ENCODE results near the gene ELF1. TPM values are rescaled to one million over a fixed set of nuclear protein-coding genes. Genes with fewer than 3 reads are reported as not detected.

Gene ELF1
- total and polyA plus RNA-seq, 2 experiments from 2014 or later = 7.0 to 12.7 TPM

DNA sequence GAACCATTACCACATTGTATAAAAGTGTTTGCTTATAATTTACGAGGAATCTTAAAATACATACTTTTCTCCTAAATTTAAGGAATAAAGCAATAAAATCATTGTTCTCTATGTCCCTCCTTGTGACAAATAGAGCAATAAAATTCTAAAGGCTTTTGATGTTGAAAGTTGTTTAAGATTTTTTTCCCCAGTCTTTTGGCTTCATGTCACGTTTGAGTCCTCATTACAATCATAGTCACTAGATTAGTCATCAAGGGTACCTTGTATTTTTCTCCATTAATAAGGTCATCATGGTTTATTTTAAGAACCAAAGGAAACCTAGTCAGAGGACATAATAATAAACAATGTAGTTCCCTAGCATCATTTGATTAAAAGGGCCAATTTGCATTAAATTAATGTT is 45.4 kb upstream of the ELF1 start:
- Histone ChIP-seq H3K9me2 (ENCODE audit: insufficient read depth) (no peaks in the 10 kb centered on the region), H3K4me2 (no peak overlapping the region), H3K79me2 (replicated peaks; ENCODE audit: insufficient read depth) (peaks cover 23% of the 10 kb centered on the region), H3F3A (replicated peaks; ENCODE audit: low read depth) (no peaks in the 10 kb centered on the region), H3K27me3 (ENCODE audit: insufficient read depth) (no peaks in the 10 kb centered on the region), H3K4me1 (ENCODE audit: insufficient read depth) (peaks cover 8% of the 10 kb centered on the region), H4K20me1 (replicated peaks; ENCODE audit: insufficient read depth) (no peaks in the 10 kb centered on the region; the same call in 1 of the 2 replicates), H3K4me3 (no peak overlapping the region), H2AFZ (no peak overlapping the region), H3K27ac (ENCODE audit: low read depth) (no peak overlapping the region), H3K36me3 (ENCODE audit: insufficient read depth) (peaks cover 34% of the 10 kb centered on the region; the same call in 1 of the 2 replicates)
- DNase-seq (ENCODE audit: low spot score) (no peak), ATAC-seq (no peak)
- Mint-ChIP-seq H3K4me3 (no peak overlapping the region), H3K27me3 (ENCODE audit: insufficient read depth, low read depth, poor library complexity) (peaks cover 15% of the 10 kb centered on the region), H3K4me1 (peaks cover 7% of the 10 kb centered on the region), H3K27ac (no peak overlapping the region), H3K9me3 (peaks cover 5% of the 10 kb centered on the region; the same call in 2 of the 3 replicates), H3K36me3 (ENCODE audit: low read depth) (peaks cover 41% of the 10 kb centered on the region)
- no peak for TF ChIP-seq POLR2AphosphoS5 (IDR thresholded peaks at IDR 0.05; ENCODE audit: low read depth)
- no peak for TF ChIP-seq EZH2 (IDR thresholded peaks at IDR 0.05; ENCODE audit: low read depth, unreplicated experiment)
- TF ChIP-seq EZH2phosphoT487 (IDR thresholded peaks at IDR 0.05; ENCODE audit: unreplicated experiment) = no peak
- no peak for TF ChIP-seq ZNF331 (CRISPR knock-in tag; IDR thresholded peaks at IDR 0.05; ENCODE audit: low read depth)
- TF ChIP-seq, protein P1, sequence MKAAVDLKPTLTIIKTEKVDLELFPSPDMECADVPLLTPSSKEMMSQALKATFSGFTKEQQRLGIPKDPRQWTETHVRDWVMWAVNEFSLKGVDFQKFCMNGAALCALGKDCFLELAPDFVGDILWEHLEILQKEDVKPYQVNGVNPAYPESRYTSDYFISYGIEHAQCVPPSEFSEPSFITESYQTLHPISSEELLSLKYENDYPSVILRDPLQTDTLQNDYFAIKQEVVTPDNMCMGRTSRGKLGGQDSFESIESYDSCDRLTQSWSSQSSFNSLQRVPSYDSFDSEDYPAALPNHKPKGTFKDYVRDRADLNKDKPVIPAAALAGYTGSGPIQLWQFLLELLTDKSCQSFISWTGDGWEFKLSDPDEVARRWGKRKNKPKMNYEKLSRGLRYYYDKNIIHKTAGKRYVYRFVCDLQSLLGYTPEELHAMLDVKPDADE (IDR thresholded peaks at IDR 0.05) = no peak
- no peak for TF ChIP-seq ZNF114 (CRISPR knock-in tag; IDR thresholded peaks at IDR 0.05)
- TF ChIP-seq, protein P2, sequence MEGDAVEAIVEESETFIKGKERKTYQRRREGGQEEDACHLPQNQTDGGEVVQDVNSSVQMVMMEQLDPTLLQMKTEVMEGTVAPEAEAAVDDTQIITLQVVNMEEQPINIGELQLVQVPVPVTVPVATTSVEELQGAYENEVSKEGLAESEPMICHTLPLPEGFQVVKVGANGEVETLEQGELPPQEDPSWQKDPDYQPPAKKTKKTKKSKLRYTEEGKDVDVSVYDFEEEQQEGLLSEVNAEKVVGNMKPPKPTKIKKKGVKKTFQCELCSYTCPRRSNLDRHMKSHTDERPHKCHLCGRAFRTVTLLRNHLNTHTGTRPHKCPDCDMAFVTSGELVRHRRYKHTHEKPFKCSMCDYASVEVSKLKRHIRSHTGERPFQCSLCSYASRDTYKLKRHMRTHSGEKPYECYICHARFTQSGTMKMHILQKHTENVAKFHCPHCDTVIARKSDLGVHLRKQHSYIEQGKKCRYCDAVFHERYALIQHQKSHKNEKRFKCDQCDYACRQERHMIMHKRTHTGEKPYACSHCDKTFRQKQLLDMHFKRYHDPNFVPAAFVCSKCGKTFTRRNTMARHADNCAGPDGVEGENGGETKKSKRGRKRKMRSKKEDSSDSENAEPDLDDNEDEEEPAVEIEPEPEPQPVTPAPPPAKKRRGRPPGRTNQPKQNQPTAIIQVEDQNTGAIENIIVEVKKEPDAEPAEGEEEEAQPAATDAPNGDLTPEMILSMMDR (conservative IDR thresholded peaks at IDR 0.05; ENCODE audit: low read depth in 2 of 2) = no peak
- no peak for TF ChIP-seq JUNB (IDR thresholded peaks at IDR 0.05; ENCODE audit: unreplicated experiment)
- TF ChIP-seq STAT1 (IDR thresholded peaks at IDR 0.05; ENCODE audit: unreplicated experiment) = no peak
- TF ChIP-seq, protein P3, sequence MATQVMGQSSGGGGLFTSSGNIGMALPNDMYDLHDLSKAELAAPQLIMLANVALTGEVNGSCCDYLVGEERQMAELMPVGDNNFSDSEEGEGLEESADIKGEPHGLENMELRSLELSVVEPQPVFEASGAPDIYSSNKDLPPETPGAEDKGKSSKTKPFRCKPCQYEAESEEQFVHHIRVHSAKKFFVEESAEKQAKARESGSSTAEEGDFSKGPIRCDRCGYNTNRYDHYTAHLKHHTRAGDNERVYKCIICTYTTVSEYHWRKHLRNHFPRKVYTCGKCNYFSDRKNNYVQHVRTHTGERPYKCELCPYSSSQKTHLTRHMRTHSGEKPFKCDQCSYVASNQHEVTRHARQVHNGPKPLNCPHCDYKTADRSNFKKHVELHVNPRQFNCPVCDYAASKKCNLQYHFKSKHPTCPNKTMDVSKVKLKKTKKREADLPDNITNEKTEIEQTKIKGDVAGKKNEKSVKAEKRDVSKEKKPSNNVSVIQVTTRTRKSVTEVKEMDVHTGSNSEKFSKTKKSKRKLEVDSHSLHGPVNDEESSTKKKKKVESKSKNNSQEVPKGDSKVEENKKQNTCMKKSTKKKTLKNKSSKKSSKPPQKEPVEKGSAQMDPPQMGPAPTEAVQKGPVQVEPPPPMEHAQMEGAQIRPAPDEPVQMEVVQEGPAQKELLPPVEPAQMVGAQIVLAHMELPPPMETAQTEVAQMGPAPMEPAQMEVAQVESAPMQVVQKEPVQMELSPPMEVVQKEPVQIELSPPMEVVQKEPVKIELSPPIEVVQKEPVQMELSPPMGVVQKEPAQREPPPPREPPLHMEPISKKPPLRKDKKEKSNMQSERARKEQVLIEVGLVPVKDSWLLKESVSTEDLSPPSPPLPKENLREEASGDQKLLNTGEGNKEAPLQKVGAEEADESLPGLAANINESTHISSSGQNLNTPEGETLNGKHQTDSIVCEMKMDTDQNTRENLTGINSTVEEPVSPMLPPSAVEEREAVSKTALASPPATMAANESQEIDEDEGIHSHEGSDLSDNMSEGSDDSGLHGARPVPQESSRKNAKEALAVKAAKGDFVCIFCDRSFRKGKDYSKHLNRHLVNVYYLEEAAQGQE (IDR thresholded peaks at IDR 0.05; ENCODE audit: unreplicated experiment) = no peak
- TF ChIP-seq, protein P4, sequence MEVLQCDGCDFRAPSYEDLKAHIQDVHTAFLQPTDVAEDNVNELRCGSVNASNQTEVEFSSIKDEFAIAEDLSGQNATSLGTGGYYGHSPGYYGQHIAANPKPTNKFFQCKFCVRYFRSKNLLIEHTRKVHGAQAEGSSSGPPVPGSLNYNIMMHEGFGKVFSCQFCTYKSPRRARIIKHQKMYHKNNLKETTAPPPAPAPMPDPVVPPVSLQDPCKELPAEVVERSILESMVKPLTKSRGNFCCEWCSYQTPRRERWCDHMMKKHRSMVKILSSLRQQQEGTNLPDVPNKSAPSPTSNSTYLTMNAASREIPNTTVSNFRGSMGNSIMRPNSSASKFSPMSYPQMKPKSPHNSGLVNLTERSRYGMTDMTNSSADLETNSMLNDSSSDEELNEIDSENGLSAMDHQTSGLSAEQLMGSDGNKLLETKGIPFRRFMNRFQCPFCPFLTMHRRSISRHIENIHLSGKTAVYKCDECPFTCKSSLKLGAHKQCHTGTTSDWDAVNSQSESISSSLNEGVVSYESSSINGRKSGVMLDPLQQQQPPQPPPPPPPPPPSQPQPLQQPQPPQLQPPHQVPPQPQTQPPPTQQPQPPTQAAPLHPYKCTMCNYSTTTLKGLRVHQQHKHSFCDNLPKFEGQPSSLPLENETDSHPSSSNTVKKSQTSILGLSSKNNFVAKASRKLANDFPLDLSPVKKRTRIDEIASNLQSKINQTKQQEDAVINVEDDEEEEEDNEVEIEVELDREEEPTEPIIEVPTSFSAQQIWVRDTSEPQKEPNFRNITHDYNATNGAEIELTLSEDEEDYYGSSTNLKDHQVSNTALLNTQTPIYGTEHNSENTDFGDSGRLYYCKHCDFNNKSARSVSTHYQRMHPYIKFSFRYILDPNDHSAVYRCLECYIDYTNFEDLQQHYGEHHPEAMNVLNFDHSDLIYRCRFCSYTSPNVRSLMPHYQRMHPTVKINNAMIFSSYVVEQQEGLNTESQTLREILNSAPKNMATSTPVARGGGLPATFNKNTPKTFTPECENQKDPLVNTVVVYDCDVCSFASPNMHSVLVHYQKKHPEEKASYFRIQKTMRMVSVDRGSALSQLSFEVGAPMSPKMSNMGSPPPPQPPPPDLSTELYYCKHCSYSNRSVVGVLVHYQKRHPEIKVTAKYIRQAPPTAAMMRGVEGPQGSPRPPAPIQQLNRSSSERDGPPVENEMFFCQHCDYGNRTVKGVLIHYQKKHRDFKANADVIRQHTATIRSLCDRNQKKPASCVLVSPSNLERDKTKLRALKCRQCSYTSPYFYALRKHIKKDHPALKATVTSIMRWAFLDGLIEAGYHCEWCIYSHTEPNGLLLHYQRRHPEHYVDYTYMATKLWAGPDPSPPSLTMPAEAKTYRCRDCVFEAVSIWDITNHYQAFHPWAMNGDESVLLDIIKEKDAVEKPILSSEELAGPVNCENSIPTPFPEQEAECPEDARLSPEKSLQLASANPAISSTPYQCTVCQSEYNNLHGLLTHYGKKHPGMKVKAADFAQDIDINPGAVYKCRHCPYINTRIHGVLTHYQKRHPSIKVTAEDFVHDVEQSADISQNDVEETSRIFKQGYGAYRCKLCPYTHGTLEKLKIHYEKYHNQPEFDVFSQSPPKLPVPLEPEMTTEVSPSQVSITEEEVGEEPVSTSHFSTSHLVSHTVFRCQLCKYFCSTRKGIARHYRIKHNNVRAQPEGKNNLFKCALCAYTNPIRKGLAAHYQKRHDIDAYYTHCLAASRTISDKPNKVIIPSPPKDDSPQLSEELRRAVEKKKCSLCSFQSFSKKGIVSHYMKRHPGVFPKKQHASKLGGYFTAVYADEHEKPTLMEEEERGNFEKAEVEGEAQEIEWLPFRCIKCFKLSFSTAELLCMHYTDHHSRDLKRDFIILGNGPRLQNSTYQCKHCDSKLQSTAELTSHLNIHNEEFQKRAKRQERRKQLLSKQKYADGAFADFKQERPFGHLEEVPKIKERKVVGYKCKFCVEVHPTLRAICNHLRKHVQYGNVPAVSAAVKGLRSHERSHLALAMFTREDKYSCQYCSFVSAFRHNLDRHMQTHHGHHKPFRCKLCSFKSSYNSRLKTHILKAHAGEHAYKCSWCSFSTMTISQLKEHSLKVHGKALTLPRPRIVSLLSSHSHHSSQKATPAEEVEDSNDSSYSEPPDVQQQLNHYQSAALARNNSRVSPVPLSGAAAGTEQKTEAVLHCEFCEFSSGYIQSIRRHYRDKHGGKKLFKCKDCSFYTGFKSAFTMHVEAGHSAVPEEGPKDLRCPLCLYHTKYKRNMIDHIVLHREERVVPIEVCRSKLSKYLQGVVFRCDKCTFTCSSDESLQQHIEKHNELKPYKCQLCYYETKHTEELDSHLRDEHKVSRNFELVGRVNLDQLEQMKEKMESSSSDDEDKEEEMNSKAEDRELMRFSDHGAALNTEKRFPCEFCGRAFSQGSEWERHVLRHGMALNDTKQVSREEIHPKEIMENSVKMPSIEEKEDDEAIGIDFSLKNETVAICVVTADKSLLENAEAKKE (CRISPR knock-in tag; IDR thresholded peaks at IDR 0.05) = no peak
